Measurements from ENCODE around the gene MUL1. TPM values are rescaled to one million over a fixed set of nuclear protein-coding genes. Genes with fewer than 3 reads are reported as not detected.

Gene MUL1
- 9.8 and 23.6 TPM in 2 replicates for total RNA-seq (2014; rRNA removed; shearing (Covaris generic); ENCODE audit: low replicate concordance)

GRCh38 chr1:20507564-20508410 lies at the start of gene MUL1:
Gene MUL1, minus strand, starts transcription at chr1:20508151. Its CDS starts 127 bp downstream, at chr1:20508024.
- DNase-seq (ENCODE audit: low read depth), result peak; percentile 90
- in situ Hi-C loops (cut with HindIII; ENCODE audit: low pct_unique_long_range_greater_than_20kb, low sequenced_read_pairs), result no loop called here

- DNase-seq (ENCODE audit: low read depth), result no peak
- in situ Hi-C loops (cut with HindIII; ENCODE audit: low pct_unique_long_range_greater_than_20kb, low sequenced_read_pairs), result no loop called here
Measured at GRCh38 chr1:20555758-20556120, 47.8 kb upstream of the MUL1 start.

GRCh38 chr1:20555025-20555757 lies 47.2 kb upstream of the MUL1 start:
- no peak for DNase-seq (ENCODE audit: low read depth)
- in situ Hi-C loops (cut with HindIII; ENCODE audit: low pct_unique_long_range_greater_than_20kb, low sequenced_read_pairs), result no loop called here

- in situ Hi-C loops (cut with HindIII; ENCODE audit: low pct_unique_long_range_greater_than_20kb, low sequenced_read_pairs), result no loop called here
- no peak for DNase-seq (ENCODE audit: low read depth)
Measured at GRCh38 chr1:20552728-20553445, 44.9 kb upstream of the MUL1 start.

- peak; percentile 79 for DNase-seq (ENCODE audit: low read depth)
- in situ Hi-C loops (cut with HindIII; ENCODE audit: low pct_unique_long_range_greater_than_20kb, low sequenced_read_pairs), result no loop called here
Measured at GRCh38 chr1:20551945-20552727, 44.2 kb upstream of the MUL1 start, which contains the start of gene FAM43B. Gene FAM43B, plus strand, starts transcription at chr1:20552573. Its CDS starts 401 bp downstream, at chr1:20552974.

- no peak for DNase-seq (ENCODE audit: low read depth)
- in situ Hi-C loops (cut with HindIII; ENCODE audit: low pct_unique_long_range_greater_than_20kb, low sequenced_read_pairs), result no loop called here
Measured at GRCh38 chr1:20551161-20551560, 43.2 kb upstream of the MUL1 start.

GRCh38 chr1:20546637-20547036 lies 38.7 kb upstream of the MUL1 start:
- in situ Hi-C loops (cut with HindIII; ENCODE audit: low pct_unique_long_range_greater_than_20kb, low sequenced_read_pairs), result no loop called here
- no peak for DNase-seq (ENCODE audit: low read depth)

GRCh38 chr1:20540281-20540680 lies 32.3 kb upstream of the MUL1 start:
- in situ Hi-C loops (cut with HindIII; ENCODE audit: low pct_unique_long_range_greater_than_20kb, low sequenced_read_pairs), result no loop called here
- no peak for DNase-seq (ENCODE audit: low read depth)

GRCh38 chr1:20538760-20539551 lies 31.0 kb upstream of the MUL1 start:
- DNase-seq (ENCODE audit: low read depth), result no peak
- in situ Hi-C loops (cut with HindIII; ENCODE audit: low pct_unique_long_range_greater_than_20kb, low sequenced_read_pairs), result no loop called here

- in situ Hi-C loops (cut with HindIII; ENCODE audit: low pct_unique_long_range_greater_than_20kb, low sequenced_read_pairs), result no loop called here
- no peak for DNase-seq (ENCODE audit: low read depth)
Measured at GRCh38 chr1:20538227-20538626, 30.3 kb upstream of the MUL1 start.

GRCh38 chr1:20534659-20535417 lies 26.9 kb upstream of the MUL1 start:
- in situ Hi-C loops (cut with HindIII; ENCODE audit: low pct_unique_long_range_greater_than_20kb, low sequenced_read_pairs), result no loop called here

GRCh38 chr1:20533635-20534034 lies 25.7 kb upstream of the MUL1 start:
- DNase-seq (ENCODE audit: low read depth), result no peak
- in situ Hi-C loops (cut with HindIII; ENCODE audit: low pct_unique_long_range_greater_than_20kb, low sequenced_read_pairs), result no loop called here

More at GRCh38 chr1:20534659-20535417, 26.9 kb upstream of the MUL1 start:
- no peak for DNase-seq (ENCODE audit: low read depth)

GRCh38 chr1:20530901-20531300 lies 22.9 kb upstream of the MUL1 start:
- in situ Hi-C loops (cut with HindIII; ENCODE audit: low pct_unique_long_range_greater_than_20kb, low sequenced_read_pairs), result no loop called here
- no peak for DNase-seq (ENCODE audit: low read depth)

- no peak for DNase-seq (ENCODE audit: low read depth)
- in situ Hi-C loops (cut with HindIII; ENCODE audit: low pct_unique_long_range_greater_than_20kb, low sequenced_read_pairs), result no loop called here
Measured at GRCh38 chr1:20530306-20530705, 22.4 kb upstream of the MUL1 start.

GRCh38 chr1:20528221-20528620 lies 20.3 kb upstream of the MUL1 start:
- no peak for DNase-seq (ENCODE audit: low read depth)
- in situ Hi-C loops (cut with HindIII; ENCODE audit: low pct_unique_long_range_greater_than_20kb, low sequenced_read_pairs), result no loop called here

- no peak for DNase-seq (ENCODE audit: low read depth)
- in situ Hi-C loops (cut with HindIII; ENCODE audit: low pct_unique_long_range_greater_than_20kb, low sequenced_read_pairs), result no loop called here
Measured at GRCh38 chr1:20526267-20526666, 18.3 kb upstream of the MUL1 start.

Measured in Caki2 (cell line).